RKO (cell line): Measurements from ENCODE around the gene PRPSAP1.
A peak's percentile ranks its signal among the peaks of the same experiment; 100 is the strongest.
"Not testable (repeated sequence)": the region's sequence is repeated elsewhere in the genome, so short reads cannot be mapped to it uniquely, and the experiment has no call there.

Source experiments
- DNase-seq: peaks from one replicate; pipeline ENCODE4 v3.0.0-alpha.2; 2016; ENCODE audit warnings: low spot score

PRPSAP1 gene

DNA sequence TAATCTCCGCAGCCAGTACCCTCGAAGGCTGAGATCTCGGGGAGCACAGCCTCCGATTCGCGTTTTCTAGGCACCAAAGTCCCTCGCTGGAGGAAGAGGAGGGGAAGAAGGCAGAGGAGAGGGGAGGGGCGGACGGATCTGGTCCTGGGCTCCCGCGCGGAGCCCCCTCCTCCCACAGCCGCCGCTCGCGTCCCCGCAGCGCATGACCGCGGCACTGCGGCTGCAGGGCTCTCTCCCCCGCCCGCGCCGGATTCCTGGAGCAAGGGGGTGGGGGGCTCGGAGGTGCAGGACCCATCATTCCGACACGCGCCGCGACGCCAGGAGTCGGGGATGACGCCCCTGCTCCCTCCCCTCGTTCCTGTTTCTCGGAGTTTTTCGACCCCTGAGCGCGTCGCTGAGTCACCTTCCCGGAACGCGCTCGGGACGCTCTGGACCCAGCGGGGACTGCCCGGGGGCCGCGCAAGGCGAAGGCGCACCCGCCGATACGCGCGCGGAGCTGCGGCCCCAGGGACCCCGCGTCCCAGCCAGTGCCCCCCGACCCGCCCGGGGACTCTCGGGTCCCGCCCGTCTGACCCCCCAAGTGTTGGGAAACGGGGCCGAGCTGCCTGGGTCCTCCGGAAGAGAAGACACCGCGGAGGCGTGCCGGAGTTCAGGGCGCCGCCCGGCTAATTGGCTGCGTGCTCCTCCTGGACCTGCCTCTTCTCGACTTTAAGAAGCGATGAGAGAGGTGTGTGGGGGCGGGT lies 29.3 kb upstream of the PRPSAP1 start:
- DNase-seq = peak; percentile 78

DNA sequence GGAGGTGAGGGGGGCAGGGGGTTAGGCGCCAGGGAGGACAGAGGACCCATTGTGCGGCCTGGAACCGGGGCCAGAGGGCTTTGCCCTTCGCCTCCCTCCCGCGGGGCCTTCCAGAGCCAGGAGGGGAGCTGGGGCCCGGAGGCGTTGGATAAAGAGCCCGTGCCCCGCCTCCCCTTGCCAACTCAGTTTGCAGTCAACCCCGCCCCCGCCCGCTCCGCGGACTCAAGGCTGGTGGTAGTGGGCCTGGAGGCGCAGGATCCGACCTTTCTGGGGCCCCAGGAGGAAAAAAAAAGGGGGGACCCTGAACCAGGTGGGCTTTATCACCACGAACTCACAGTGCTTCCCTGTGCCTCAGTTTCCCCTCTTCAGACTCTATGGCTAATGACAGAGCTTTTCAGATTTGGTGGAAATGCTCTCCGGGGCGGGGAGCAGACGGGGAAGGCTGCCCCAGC lies 28.7 kb upstream of the PRPSAP1 start:
- DNase-seq = peak; percentile 75

DNA sequence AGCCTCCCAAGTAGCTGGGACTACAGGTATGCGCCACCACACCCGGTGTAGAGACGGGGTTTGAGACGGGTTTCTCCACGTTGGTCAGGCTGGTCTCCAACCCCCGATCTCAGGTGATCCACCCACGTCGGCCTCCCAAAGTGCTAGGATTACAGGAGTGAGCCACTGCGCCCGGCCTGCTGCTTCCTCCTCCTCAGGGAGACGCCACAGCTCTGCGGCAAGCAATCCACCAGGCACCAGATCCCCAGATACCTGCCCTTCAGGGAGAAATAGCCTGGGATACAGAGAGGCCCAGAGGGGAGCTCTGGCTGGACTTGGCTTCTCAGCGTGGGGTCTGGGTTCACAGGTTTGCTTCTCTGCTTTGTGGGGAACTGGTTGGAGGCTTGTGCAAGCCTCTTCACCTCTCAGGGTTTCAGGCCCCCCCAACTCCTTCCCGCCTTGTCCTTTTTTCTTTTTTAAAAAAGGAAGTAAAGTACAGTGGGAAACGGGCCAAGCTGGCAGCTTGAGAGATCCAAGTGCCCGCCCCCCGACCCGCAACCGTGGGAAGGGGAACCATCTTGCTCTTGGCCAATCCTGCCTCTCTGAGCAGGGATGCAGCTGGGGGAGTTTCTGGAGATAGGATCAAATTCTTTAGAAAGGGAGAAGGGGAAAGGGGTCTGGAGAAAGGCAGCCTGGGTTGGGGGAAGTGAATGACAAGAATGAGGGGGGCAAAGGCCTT lies 28.1 kb upstream of the PRPSAP1 start:
- DNase-seq = no peak

DNA sequence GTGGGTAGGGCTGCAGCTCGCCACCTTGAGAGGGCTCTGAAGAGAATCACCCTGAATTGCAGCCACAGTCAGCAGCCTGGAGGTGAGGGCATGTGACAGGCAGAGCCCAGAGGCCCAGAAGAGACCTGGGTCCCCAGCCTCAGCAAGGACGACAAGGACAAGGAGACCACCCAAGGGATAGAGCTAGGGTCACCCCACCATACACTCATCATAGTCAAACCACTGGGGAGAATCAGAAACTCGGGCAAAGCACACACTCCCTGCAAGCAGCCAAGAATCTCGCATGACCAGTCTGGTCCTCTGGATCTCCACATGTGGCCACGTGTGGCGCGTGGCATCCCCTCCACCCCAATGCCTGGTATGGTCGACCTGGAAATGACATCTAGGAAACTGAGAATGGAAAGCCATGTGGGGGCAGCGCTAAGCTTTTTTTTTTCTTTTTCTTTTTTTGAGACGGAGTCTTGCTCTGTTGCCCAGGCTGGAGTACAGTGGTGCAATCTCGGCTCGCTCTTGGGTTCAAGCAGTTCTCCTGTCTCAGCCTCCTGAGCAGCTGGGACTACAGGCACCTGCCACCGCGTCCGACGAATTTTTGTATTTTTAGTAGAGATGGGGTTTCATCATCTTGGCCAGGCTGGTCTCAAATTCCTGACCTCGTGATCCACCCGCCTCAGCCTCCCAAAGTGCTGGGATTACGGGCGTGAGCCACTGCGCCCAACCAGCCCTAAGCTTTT lies 26.1 kb upstream of the PRPSAP1 start:
- DNase-seq = no peak

DNA sequence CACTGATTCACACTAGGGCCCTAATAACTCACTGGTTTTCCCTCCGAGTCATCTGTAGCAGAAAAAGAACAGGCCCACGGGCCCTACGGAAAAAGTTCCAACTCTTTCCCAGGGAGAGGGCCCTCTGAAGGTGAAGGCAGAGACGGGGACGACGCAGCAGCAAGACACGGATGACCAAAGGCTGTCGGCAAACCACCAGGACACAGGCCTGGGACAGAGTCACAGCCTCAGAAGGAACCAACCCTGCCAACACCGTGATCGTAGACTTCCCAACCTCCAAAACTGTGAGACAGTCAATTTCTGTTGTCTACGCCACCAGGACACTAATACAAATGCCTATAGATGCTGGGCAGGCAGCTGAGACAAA lies 25.5 kb upstream of the PRPSAP1 start:
- no peak for DNase-seq

DNA sequence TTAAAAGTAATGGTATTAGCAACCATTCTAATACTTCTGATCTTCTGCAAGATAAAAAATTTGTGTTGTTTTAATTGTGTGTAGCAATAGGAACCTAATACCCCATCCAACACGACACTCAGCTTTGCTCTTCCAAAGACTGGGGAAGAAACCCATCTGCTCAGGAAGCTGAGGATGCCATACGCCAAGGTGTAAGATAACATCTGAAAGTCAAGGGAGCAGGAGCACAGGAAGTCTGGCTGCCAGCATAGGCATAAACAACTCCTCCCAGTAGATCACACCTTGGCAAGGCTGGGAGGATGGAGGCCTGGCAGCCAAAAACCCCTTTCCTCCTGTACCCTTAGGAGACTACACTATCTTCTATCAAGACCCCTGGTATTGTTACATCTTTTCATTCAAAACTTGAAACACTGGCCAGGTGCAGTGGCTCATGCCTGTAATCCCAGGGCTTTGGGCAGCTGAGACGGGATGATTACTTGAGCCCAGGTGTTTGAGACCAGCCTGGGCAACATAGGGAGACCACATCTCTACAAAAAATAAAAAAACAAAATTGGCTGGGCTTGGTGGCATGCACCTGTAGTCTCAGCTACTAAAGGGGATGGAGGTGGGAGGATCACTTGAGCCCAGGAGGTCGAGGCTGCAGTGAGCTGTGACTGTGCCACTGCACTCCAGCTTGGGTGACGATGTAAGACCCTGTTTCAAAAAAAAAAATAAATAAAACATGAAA lies 25.0 kb upstream of the PRPSAP1 start:
- DNase-seq = no peak

DNA sequence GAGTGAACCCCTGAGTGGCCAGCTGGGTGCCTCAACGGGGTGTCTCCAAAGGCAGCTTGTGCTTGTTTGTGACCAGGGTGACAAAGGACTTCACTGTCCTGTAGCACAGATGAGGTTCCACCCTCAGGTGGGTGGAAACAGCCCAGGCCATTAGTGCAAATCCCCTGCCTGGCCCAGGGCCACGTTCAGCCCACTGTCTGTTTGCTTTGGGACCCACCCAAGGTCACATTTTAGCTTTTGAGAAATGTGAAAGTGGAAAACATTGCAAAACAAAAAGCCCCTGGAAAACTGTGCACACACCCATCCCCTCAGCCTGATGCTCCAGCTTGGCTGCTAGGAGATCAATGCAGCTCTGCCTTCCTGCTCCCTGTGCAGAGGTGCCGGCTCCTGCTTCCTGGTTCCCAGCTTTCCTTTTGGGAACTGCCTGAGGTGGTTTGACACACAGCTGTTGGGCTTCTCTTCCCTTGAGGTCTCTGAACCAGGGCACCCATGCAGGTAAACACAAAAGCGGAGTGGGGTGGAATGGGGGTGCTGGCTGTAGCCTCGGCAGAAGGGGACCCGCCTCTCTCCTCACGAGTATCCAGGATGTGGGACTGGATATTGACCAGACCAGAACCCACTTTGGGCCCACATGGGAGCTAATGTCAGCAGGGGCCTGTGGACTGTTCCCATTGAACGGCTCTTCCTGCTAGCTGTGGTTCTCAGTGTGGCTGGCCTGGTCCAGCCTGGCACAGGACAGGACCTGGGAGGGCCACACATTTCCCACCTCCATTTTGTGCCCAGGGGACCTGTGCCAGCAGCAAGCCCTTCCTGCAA lies 22.8 kb upstream of the PRPSAP1 start:
- no peak for DNase-seq

DNA sequence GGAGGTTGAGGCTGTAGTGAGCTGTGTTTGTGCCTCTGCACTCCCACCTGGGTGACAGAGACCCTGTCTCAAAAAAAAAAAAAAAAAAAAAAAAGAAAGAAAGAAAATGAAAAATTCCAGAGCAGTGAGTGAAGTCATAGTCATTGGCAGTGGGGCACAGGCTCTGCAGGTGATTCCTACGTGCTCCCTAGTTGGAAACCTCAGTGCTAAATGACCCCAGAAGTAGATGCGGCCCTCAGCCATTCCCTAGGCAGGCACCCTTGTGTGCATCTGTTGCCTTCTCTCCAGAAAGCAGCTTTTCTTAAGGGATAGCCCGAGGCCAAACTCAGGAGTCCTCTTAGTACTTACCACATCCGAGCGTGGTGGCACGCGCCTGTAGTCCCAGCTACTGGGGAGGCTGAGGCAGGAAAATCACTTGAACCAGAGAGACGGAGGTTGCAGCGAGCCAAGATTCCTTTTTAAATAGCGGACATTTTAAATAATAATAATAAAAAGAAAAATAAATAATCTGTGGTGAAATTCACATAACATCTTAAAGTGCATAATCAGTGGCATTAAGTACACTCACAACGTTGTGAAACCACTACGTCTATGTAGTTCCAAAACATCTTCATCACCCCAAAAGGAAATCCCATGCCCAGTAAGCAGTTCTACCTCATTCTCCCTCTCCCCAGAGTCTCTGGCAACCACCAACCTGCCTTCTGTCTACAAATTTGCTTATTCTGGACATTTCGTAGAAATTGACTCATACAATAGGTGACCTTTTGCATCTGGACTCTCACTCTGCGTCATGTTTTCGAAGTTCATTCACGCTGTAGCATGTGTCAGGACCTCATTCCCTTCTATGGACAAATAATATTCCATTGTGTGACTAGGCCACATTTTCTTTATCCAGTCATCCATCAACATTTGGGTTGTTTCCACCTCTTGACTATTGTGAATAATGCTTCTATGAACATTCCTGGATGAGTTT lies 18.2 kb upstream of the PRPSAP1 start:
- DNase-seq = peak; percentile 98

DNA sequence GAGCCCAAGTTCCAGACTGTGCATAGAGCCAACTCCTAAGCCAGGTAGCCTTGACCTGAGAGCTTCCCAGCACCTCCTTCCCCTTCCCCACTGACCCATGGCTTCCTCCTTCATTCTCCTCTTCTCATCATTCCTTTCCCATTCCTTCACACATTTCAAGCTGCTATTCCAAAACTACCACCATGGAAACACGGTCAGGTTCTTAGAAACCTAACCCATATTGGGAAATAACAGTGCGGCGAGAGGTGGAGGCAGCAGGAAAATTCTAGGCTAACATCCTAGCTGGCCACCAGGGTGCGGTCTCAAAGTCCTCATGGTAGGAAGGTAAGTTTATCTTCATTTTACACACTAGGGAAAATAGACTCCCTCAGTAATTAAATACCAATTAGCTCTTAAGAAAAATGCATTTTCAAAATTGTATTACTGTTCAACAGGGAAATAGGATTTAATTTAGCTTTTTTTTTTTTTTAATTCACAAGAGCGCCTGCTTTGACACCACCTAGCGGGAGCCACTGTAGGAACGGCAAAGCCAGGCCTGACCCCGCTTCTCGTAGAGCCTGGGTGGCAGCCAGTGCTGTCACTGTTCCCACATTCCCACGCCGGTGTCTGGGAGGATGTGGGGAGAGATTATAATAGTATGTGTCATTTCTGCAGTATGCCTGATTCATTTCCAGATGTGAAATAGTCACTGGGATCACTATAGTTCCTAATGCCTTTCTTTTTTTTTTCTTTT lies 16.7 kb upstream of the PRPSAP1 start:
- DNase-seq = peak; percentile 99

DNA sequence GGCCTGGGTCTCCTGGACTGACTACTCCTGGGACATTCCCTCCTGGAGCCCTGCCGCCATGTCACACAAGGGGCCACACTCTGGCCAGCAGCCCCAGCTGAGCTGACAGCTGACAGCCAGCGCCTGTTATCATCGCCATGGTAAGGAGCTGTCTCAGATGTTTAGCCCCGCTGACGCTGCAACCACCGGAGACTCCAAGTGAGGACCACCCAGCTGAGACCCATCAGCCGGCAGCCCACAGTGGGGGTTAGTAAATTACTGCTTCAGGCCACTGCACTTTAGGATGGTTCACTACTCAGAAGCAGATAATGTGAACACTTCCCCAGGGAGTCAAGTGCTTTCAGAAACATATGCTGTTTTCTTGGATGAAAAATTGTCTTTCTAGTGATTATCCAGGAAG lies 16.1 kb upstream of the PRPSAP1 start:
- no peak for DNase-seq

DNA sequence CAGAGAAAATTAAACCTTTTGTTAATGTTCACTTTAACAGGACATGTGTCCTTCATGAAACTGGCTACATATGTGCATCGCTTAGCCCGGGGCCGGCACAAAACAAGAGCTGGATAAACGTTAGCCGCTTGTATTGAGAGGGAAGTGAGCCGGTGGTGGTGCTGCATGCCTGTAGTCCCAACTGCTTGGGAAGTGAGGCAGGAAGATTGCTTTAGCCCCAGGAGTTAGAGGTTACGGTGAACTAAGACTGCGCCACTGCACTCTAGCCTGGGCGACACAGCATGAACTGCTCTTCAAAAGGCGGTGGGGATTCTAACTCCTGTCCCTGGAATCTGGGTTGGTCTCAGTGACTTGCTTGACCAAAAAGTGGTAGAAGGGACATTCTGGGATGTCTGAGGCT lies 15.7 kb upstream of the PRPSAP1 start:
- no peak for DNase-seq

DNA sequence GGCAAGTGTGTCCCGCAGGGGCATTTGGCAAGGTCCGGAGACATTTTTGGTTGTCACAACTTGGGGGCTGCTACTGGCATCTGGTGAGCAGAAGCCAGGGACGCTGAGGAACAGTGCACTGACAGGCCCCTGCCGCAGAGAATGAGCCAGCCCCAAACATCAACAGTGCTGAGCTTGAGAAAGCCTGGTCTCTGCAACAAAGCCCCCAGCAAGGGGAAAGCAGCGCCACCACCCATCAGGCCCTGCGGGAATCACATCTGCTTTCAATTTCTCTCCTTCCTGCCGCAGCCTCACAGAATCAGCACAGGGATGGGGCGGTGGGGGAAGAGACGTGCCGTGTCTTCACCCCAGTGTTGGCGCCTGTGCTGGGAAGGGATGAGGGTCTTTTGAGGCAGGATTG lies 14.8 kb upstream of the PRPSAP1 start:
- DNase-seq = no peak

DNA sequence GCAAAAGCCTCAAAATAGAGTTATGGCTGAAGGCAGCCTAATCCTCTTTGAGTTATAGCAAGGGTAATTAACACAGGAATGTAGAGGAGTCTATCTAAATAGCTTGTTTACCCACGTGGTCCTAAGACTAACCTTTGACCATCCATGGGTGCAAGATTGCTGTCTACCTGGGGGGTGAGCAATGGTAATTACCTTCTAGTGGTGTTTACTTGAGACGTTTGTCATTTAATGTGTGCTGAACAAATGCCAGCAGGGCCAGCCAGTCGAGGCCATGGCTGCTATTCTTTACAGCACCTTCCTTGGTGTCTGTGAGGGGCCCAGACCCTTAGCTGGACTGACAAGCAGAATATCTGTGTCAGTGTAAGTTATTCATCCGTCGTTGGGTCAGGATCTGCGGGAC lies 13.9 kb upstream of the PRPSAP1 start:
- no peak for DNase-seq

DNA sequence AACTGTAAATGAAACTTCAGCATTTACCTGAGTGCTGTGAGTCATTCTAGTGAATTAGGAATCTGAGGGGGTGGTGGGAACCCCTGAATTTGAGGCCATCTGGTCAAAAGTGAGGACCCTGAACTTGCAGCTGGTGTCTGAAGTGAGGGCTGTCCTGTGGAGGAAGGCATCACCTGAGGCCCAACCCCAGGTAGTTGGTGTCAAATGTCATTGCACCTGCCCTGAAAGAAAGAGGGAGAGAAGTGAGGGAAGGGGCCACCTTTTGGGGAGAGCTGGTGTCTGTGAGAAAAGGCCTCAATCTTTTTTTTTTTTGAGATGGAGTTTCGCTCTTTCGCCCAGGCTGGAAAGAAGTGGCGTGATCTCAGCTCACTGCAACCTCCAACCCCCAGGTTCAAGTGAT lies 12.5 kb upstream of the PRPSAP1 start:
- no peak for DNase-seq

DNA sequence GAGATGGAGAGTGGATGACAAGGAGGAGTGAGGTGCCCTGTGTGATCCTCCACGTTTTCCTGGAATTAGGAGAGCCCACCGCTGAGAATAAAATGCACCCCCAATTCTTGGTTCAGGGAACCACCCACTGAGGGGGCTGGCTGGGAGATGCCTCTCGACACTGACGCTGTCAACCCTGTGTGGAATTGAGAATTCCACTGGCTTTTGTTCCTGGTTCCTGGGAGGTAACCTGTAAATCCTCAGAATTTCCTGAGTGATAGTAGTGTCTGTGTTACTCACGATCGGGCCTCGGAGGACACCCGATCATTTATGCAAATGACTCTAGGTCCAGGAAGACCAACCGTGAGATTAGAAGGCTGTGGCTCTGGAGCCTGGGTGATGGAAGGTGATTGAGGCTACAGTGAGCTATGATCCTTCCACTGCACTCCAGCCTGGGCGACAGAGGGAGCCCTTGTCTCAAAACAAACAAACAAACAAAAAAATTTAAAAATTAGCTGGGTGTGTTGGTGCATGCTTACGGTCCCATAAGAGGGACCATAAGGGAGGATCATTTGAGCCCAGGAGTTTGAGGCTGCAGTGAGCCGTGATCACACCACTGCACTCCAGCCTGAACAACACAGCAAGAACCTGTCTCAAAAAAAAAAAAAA lies 11.7 kb upstream of the PRPSAP1 start:
- DNase-seq = no peak

DNA sequence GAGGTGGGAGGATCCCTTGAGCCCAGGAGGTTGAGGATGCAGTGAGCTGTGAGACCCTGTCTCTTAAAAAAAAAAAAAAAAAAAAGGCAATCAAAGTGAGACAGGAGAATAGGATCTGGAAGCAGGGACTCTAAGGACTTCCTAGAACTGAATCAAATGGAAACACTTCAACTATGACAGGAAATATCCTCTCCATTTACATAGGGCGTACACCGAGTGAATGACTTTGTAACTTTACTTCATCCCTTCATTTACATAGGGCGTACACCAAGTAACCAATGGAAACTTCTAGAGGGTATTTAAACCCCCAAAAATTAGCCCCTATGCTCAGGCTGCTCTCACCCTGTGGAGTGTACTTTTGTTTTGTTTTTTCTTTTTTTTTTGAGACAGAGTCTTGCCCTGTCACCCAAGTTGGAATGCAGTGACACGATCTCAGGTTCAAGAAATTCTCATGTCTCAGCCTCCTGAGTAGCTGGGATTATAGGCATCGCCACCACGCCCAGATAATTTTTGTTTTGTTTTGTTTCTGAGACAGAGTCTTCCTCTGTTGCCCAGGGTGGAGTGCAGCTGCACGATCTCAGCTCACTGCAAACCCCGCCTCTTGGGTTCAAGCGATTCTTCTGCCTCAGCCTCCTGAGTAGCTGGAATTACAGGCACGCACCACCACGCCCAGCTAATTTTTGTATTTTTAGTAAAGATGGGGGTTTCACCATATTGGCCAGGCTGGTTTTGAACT lies 9.6 kb upstream of the PRPSAP1 start:
- no peak for DNase-seq

DNA sequence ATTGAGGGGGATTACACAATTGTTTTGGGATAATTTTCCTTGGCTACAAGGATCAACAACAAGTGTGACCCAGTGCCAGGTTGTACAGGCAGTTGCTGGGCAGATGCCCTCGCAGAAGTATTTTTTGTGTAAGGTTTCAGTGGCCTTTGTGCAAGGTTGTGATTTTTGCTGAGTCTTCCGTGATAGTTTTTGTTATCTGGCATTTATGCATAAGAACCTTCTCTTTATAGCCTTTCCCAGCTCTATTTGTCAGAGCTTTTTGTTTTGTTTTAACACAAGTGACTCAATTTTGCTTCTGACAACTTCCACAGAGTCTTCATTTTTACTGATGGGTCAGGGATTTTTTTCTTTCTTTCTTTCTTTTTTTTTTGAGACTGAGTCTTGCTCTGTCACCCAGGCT lies 6.7 kb upstream of the PRPSAP1 start:
- no peak for DNase-seq

DNA sequence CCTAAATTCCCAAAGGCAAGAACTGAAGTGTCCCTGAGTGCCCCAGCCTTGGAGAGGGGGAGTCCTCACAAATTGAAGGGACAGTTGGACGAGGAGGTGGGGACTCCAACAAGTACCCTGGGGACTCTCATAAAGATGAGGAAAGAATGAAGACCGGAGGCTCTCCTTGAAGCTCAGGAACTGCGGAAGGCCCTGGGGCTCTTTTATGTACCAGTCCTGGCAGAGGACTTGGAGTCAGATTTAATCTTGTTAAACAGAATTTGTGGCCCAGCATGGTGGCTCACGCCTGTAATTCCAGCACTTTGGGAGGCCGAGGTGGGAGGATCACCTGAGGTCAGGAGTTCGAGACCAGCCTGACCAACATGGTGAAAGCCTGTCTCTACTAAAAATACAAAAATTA lies 6.1 kb upstream of the PRPSAP1 start:
- not testable (repeated sequence) for DNase-seq
